VCaP (cell line): ENCODE measurements around the gene ATG5.
"Not testable (repeated sequence)": the region's sequence is repeated elsewhere in the genome, so short reads cannot be mapped to it uniquely, and the experiment has no call there.

Experiments
- H3K27ac ChIP-seq: fragments of 450-650 bp; 2 replicates; pipeline ENCODE4 v1.5.1; 2017
- TF ChIP-seq, protein P1 (sequence below): fragments of 450-650 bp; conservative IDR thresholded peaks from 2 replicates; pipeline ENCODE4 v1.5.1; 2017; ENCODE audit warnings: mild to moderate bottlenecking, moderate library complexity

The ATG5 gene

DNA sequence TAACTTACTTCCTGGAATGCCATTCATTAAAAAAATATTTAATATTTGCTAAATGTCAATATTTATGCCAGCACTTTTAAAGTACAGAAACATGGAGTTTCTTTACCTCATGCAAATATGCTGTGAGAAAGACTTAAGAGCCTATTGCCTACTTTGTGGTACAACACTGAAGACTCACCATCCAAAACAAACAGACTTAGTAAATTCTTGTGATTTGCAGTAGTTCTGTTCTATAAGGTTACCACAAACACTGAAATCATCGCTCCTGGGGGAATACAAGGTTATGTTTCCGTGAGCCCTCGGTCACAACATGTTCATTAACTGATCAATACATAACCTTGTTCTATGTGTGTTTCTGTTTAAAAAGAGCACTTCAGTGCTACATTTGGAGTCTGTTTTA, 78.3 kb downstream of the ATG5 start:
- TF ChIP-seq, protein P1, sequence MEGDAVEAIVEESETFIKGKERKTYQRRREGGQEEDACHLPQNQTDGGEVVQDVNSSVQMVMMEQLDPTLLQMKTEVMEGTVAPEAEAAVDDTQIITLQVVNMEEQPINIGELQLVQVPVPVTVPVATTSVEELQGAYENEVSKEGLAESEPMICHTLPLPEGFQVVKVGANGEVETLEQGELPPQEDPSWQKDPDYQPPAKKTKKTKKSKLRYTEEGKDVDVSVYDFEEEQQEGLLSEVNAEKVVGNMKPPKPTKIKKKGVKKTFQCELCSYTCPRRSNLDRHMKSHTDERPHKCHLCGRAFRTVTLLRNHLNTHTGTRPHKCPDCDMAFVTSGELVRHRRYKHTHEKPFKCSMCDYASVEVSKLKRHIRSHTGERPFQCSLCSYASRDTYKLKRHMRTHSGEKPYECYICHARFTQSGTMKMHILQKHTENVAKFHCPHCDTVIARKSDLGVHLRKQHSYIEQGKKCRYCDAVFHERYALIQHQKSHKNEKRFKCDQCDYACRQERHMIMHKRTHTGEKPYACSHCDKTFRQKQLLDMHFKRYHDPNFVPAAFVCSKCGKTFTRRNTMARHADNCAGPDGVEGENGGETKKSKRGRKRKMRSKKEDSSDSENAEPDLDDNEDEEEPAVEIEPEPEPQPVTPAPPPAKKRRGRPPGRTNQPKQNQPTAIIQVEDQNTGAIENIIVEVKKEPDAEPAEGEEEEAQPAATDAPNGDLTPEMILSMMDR: no peak
- no peak overlapping the region for H3K27ac ChIP-seq

DNA sequence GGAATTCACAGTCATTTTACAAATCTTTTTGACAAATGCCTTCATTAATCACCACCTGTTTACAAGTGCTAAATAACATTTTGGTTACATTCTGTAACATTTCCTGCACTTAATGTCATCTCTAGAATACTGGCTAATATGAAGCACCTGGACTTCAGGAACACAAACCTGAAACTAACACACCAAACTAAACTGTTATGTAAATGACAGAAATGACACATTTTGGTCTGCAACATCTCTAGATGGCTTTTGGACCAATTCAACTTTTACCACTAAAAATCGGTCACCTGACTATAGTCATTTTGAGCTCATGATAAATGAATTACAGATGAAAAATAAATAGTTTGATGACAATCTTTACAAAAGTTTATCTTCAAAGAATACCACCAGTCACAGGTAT, 80.6 kb downstream of the ATG5 start:
- H3K27ac ChIP-seq: no peak overlapping the region
- TF ChIP-seq, protein P1: no peak

DNA sequence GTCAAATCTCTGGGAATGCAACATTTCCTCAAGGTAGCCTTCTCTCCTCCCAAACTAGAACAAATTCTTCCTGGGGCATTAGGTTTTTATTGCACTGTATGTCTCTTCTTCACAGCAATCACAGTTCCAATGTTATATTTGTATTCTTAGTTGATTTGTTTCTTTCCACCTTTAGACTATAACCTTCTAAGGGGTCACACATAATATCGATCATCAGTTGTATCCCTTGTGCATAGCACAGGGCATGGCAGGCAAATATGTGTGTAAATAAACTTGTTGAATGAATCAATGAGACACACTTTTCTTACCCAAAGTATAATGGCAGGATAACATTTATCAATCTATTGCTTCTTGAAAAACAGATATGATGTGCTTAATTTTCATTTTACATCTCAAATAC, 81.0 kb downstream of the ATG5 start:
- no peak overlapping the region for H3K27ac ChIP-seq

DNA sequence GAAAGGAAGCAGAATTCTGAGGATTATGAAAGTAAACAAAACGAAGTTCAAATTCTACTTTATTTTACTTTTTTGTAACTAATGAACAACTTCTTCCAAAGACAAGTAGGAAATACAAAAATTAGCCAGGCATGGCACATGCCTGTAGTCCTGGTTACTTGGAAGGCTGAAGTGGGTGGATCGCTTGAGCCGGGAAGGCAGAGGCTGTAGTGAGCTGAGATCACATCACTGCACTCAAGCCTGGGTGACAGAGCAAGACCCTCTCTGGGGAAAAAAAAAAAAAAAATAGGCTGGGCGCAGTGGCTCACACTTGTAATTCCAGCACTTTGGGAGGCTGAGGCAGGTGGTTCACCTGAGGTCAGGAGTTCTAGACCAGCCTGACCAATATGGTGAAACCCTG, 82.3 kb downstream of the ATG5 start:
- TF ChIP-seq, protein P1: no peak
- H3K27ac ChIP-seq: no peak overlapping the region

More for the DNA sequence above, 81.0 kb downstream of the ATG5 start:
- TF ChIP-seq, protein P1: no peak

DNA sequence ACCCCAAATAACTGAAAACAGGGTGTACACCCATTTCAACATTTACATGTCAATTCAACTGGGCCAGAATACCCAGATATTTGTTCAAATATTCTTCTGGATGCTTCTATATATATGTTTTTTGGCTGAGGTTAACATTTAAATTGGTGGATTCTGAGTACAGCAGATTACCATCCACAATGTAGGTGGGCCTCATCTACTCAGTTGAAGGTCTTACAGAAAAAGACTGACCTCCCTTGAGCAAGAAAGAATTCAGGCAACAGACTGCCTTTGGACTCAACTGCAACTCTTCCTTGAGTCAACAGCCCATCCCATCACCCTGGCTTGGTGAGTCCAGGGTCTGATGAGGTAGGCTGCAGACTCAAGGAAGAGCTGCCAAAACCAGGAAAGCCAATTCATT, 84.1 kb downstream of the ATG5 start:
- TF ChIP-seq, protein P1: no peak
- no peak overlapping the region for H3K27ac ChIP-seq

DNA sequence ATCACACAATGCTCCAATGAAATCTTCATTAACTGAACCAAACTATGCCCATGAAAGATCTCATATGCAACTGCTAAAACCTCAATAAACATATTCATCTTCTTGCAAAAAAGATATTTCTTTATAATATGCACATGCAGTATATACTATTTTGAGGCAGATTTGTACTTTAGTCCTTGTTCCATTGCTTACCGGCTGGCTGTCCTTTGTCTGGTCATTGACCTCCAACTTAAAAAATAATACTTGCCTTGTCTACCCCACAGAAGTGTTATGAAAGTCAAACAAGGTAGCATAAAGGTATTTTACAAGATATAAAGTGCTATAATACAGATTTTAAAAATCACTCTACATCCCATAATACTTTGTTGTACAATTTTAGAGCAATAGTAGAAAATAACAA, 88.3 kb downstream of the ATG5 start:
- TF ChIP-seq, protein P1: no peak
- no peak overlapping the region for H3K27ac ChIP-seq

DNA sequence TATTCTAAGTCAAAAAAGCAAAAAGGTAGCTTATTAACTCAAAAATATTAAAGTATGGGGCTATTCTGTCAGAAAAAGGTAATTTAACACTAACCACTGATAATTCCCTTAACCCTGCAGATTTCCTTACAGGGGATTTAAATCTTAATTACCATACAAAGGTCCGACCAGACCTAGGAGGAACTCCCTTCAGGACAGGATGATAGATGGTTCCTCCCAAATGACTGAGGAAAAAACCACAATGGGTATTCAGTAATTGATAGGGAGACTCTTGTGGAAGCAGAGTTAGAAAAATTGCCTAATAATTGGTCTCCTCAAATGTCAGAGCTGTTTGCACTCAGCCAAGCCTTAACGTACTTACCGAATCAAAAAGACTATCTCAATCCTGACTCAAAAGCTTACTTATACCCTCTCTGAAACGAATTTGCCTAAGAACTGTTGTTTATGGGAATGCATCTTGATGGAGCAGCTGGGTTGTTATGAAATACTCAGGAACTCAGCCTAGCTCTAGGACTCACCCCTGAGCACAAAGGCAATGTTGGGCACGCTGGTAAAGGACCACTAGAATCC, 95.6 kb downstream of the ATG5 start:
- not testable (repeated sequence) for H3K27ac ChIP-seq

DNA sequence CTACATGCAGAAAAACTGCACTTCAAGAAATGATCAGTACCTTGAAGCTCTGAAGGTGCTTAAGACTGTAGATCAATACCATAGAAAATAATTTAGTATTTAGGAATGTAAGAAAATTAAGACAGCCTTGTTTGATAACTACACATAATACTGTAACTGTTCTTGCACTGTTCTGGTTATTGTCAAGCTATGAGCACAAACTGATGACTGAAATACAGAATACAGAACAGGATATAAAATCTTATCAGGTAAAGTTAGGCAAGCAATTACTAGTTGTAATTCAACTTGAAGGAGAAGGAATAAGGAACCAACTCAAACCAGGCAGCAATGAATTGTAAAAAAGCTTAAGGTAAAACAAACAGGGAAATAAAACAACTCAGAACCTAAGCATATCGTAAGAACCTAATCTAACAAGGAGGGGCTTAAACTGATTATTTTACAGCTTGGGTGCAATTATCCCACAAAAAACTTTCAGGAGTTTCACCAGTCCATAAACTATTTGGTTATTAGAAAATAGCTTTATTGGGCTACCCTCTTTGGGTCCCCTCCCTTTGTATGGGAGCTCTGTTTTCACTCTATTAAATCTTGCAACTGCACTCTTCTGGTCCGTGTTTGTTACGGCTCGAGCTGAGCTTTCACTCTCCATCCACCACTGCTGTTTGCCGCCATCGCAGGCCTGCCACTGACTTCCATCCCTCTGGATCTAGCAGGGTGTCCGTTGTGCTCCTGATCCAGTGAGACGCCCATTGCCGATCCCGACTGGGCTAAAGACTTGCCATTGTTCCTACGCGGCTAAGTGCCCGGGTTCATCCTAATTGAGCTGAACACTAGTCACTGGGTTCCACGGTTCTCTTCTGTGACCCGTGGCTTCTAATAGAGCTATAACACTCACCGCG, 97.7 kb downstream of the ATG5 start:
- H3K27ac ChIP-seq: no peak overlapping the region
- TF ChIP-seq, protein P1: no peak
